Osteoblast (primary cell): ENCODE data around the gene DLG2. TPM values are rescaled to one million over a fixed set of nuclear protein-coding genes. Genes with fewer than 3 reads are reported as not detected.

Experiments used
- DNase-seq: peaks from one replicate; pipeline ENCODE4 v3.0.0; 2011; ENCODE audit warnings: low spot score, mixed read lengths; ENCODE audit not compliant: insufficient read length; ENCODE audit errors: missing footprints
- H2AFZ ChIP-seq: 2 replicates; pipeline ENCODE4 v1.6.0; 2011; ENCODE audit warnings: mild to moderate bottlenecking, low read length
- H3K27ac ChIP-seq: 2 replicates; pipeline ENCODE4 v1.5.1; 2011; ENCODE audit warnings: mild to moderate bottlenecking, low read depth, low read length, moderate library complexity
- H3K27me3 ChIP-seq: 2 replicates; pipeline ENCODE4 v1.6.0; 2012; ENCODE audit warnings: mild to moderate bottlenecking, control low read depth, inconsistent platforms, low read length, moderate library complexity; ENCODE audit not compliant: insufficient read depth
- H3K36me3 ChIP-seq: 2 replicates; pipeline ENCODE4 v1.5.1; 2011; ENCODE audit warnings: mild to moderate bottlenecking, low read length, control low read depth, moderate library complexity; ENCODE audit not compliant: insufficient read depth
- H3K4me1 ChIP-seq: 2 replicates; pipeline ENCODE4 v1.5.1; 2011; ENCODE audit warnings: mild to moderate bottlenecking, low read length, control low read depth, moderate library complexity; ENCODE audit not compliant: insufficient read depth
- H3K4me2 ChIP-seq: 2 replicates; pipeline ENCODE4 v1.6.0; 2011; ENCODE audit warnings: mild to moderate bottlenecking, low read length; ENCODE audit not compliant: insufficient read depth
- H3K4me3 ChIP-seq: fragments of 200-600 bp; sonication (generic); 3 replicates; pipeline ENCODE4 v1.5.1; 2012; ENCODE audit warnings: mild to moderate bottlenecking, low read length, inconsistent platforms; ENCODE audit not compliant: insufficient read depth
- H3K79me2 ChIP-seq: 2 replicates; pipeline ENCODE4 v1.6.0; 2012; ENCODE audit warnings: mild to moderate bottlenecking, low read length, control low read depth, inconsistent platforms; ENCODE audit not compliant: insufficient read depth
- H3K9me3 ChIP-seq: 2 replicates; pipeline ENCODE4 v1.5.1; 2011; ENCODE audit warnings: low read depth, low read length, control low read depth
- H4K20me1 ChIP-seq: 2 replicates; pipeline ENCODE4 v1.6.0; 2012; ENCODE audit warnings: mild to moderate bottlenecking, low read length, control low read depth; ENCODE audit not compliant: insufficient read depth
- CTCF ChIP-seq: IDR thresholded peaks from 2 replicates; pipeline ENCODE4 v1.5.1; 2011; ENCODE audit warnings: mild to moderate bottlenecking, low read depth, low read length, moderate library complexity; ENCODE audit errors: extremely low read depth
- total RNA-seq: library from RNA; depleted of rRNA; stranded (reverse); fragments of >200 nt; gene quantifications from 2 replicates; pipeline ENCODE4 v1.2.3, GENCODE V29; 2012

DLG2 gene
- total RNA-seq, 1 donor: 3.3 TPM

DNA sequence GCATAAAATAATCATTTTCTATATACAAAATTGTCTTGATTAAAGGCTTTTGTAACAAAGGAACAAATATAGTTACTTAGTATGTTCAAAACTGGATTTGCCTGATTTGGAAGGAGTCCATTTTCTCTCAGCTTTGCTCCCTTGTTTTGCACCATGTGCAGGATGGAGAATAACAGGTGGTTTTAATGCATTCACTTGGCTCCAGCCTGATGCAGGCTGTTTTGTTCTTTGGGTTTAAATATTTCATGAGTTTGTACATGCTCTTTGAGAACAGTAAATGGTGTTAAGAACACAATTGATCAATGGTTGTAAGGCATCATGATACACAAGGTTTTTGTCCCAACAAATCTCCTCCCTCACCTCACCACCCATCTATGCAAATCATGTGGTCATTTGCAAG lies 1454.1 kb downstream of the DLG2 start:
- DNase-seq: no peak
- no peaks in the 10 kb centered on the region for H4K20me1 ChIP-seq

DNA sequence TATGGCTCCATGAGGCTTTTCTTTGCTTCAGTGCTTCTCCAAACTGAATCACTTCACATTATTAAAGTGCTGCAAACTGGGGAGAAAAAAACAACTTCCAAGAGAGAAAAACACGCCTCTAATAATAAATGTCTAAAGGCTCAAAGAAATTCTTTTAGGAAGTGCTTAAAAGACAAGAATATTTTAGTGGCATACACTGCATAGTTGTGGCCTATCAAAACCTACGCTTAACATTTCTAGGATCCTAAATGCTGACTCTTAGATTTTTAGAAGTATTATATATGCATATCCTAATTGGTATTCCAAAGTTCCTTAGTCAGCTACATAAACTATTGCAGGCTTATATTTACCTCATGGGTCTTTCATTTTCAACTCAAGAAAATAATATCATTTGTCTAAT lies 1462.0 kb downstream of the DLG2 start:
- no peak for TF ChIP-seq CTCF
- no peak overlapping the region for H3K4me2 ChIP-seq
- no peak overlapping the region for H3K4me3 ChIP-seq
- DNase-seq: no peak
- no peaks in the 10 kb centered on the region for H3K4me1 ChIP-seq
- no peaks in the 10 kb centered on the region for H3K27me3 ChIP-seq
- no peaks in the 10 kb centered on the region for H3K79me2 ChIP-seq
- H2AFZ ChIP-seq: no peak overlapping the region
- no peak overlapping the region for H3K27ac ChIP-seq
- no peaks in the 10 kb centered on the region for H3K36me3 ChIP-seq
- H3K9me3 ChIP-seq: no peaks in the 10 kb centered on the region
- H4K20me1 ChIP-seq: no peaks in the 10 kb centered on the region

More for the DNA sequence above, 1454.1 kb downstream of the DLG2 start:
- Histone ChIP-seq H3K27me3 (no peaks in the 10 kb centered on the region), H3K4me2 (no peak overlapping the region), H3K4me1 (no peaks in the 10 kb centered on the region), H3K27ac (no peak overlapping the region), H3K79me2 (no peaks in the 10 kb centered on the region), H3K36me3 (no peaks in the 10 kb centered on the region), H2AFZ (no peak overlapping the region), H3K4me3 (no peak overlapping the region), H3K9me3 (no peaks in the 10 kb centered on the region)
- TF ChIP-seq CTCF: no peak

GRCh38 chr11:84164728-84165127 lies 1462.4 kb downstream of the DLG2 start:
- H3K4me2 ChIP-seq: no peak overlapping the region
- DNase-seq: no peak
- H3K27ac ChIP-seq: no peak overlapping the region

DNA sequence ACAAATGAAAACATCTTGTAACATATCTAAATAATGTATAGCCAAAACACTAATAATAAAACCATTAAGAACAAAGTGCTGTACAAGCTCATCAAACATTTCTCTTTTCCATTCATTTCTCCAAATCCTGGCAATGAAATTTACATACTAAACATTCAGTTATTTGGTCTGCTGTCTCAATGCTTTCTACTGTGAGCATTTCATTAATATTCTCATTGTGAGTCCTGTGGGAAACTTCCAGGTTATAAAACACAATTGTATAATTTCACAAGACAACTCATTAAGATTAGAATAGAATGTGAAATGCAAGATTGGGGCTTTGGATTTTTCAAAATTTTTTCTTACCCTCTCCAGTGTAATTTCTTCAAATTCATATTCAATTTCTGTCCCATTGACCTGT lies 1464.0 kb downstream of the DLG2 start:
- H3K27me3 ChIP-seq: no peaks in the 10 kb centered on the region
- H3K79me2 ChIP-seq: no peaks in the 10 kb centered on the region
- no peak overlapping the region for H3K27ac ChIP-seq
- no peak for DNase-seq
- no peaks in the 10 kb centered on the region for H3K4me1 ChIP-seq
- H2AFZ ChIP-seq: no peak overlapping the region
- no peak overlapping the region for H3K4me3 ChIP-seq
- H3K36me3 ChIP-seq: no peaks in the 10 kb centered on the region
- no peak overlapping the region for H3K4me2 ChIP-seq
- no peak for TF ChIP-seq CTCF
- no peaks in the 10 kb centered on the region for H4K20me1 ChIP-seq
- H3K9me3 ChIP-seq: no peaks in the 10 kb centered on the region

More at GRCh38 chr11:84164728-84165127, 1462.4 kb downstream of the DLG2 start:
- Histone ChIP-seq H3K9me3 (no peaks in the 10 kb centered on the region), H3K79me2 (no peaks in the 10 kb centered on the region), H3K36me3 (no peaks in the 10 kb centered on the region), H3K4me1 (no peaks in the 10 kb centered on the region), H2AFZ (no peak overlapping the region), H3K4me3 (no peak overlapping the region), H4K20me1 (no peaks in the 10 kb centered on the region), H3K27me3 (no peaks in the 10 kb centered on the region)
- no peak for TF ChIP-seq CTCF
